ENCODE results near the gene ACCSL.

ACCSL gene

DNA sequence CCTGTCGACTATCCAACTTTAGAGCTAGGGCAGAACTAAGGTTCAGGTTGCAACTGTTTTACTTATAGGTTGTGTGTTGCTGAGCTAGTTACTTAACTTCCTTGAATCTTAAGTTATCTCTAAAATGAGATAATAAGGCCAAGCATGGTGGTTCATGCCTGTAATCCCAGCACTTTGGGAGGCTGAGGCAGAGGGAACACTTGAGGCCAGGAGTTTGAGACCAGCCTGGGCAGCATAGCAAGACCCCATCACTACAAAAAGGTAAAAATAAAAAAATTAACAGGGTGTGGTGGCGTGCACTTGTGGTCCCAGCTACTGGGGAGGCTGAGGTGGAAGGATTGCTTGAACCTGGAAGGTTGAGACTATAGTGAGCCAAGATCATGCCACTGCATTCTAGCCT, 20.4 kb downstream of the ACCSL start:
- no peak for DNase-seq (ENCODE audit: low read depth)
- TF ChIP-seq, protein P1, sequence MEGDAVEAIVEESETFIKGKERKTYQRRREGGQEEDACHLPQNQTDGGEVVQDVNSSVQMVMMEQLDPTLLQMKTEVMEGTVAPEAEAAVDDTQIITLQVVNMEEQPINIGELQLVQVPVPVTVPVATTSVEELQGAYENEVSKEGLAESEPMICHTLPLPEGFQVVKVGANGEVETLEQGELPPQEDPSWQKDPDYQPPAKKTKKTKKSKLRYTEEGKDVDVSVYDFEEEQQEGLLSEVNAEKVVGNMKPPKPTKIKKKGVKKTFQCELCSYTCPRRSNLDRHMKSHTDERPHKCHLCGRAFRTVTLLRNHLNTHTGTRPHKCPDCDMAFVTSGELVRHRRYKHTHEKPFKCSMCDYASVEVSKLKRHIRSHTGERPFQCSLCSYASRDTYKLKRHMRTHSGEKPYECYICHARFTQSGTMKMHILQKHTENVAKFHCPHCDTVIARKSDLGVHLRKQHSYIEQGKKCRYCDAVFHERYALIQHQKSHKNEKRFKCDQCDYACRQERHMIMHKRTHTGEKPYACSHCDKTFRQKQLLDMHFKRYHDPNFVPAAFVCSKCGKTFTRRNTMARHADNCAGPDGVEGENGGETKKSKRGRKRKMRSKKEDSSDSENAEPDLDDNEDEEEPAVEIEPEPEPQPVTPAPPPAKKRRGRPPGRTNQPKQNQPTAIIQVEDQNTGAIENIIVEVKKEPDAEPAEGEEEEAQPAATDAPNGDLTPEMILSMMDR (conservative IDR thresholded peaks at IDR 0.05; ENCODE audit: low read length) = no peak
- H3K4me3 ChIP-seq (ENCODE audit: low read length) = no peak overlapping the region

DNA sequence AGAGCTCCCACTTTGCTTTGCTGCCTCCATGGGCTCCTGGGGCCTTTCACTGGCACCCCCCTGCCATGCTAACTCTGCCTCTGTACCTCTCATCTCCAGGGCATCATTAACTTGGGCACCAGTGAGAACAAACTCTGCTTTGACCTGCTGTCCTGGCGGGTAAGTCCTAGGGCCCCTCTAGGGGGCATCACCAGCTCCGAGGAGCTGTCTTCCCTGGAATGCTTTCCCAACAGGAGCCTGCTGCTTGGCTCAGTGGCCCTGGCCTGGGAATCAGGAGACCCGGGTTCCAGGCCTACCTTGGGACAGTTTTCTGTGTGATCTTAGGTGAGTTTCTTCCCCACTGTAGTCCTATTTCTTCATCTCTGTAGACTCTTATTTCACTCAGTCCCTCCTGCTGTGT, 23.4 kb downstream of the ACCSL start:
- DNase-seq (ENCODE audit: low read depth) = no peak
- no peak overlapping the region for H3K4me3 ChIP-seq (ENCODE audit: low read length)
- TF ChIP-seq, protein P1 (conservative IDR thresholded peaks at IDR 0.05; ENCODE audit: low read length) = no peak

DNA sequence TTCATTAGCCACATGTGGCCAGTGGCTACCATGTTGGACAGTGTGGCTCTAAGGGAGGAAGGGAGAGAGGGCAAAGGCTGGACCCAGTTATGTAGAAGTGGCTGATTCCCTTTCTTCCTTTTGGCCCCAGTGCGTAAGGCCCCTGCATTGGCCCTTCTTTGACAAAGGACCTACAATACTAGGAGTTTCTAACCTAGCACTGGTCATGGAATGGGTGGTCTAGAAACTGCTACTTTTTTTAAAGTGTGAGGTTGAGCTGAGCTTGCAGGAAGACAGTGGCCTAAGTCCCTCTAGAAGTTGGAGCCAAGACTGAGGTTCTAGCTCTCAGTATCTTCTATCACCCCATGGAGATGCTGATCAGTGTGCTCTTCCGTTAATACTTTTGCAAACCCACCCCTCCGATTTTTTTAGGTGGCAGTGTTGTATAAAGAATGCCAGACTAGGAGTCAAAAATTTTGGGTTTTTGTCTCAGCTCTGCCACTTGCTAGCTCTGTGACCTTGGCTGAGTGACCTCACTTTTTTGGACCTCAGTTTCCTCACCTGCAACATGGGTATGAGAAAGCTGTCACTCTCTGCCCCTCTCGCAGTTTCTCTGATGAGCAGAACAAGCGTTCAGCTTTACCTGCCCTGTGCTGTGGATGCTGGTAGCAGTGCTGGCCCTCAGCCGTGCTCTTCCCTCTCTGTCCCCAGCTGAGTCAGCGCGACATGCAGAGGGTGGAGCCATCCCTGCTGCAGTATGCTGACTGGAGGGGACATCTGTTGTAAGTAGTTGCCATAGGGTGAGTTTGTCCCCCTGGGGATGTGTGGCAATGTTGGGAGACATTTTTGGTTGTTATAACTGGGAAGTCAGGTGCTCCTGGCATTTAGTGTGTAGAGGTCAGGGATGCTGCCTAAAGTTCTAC, 25.2 kb downstream of the ACCSL start:
- DNase-seq (ENCODE audit: low read depth) = no peak
- TF ChIP-seq, protein P1 (conservative IDR thresholded peaks at IDR 0.05; ENCODE audit: low read length) = no peak

GRCh38 chr11:44078794-44079193, 31.0 kb downstream of the ACCSL start:
- TF ChIP-seq, protein P1 (conservative IDR thresholded peaks at IDR 0.05; ENCODE audit: low read length) = no peak
- no peak for DNase-seq (ENCODE audit: low read depth)
- no peak overlapping the region for H3K4me3 ChIP-seq (ENCODE audit: low read length)

More for the DNA sequence above, 25.2 kb downstream of the ACCSL start:
- H3K4me3 ChIP-seq (ENCODE audit: low read length) = no peak overlapping the region

GRCh38 chr11:44079376-44079775, 31.6 kb downstream of the ACCSL start:
- no peak overlapping the region for H3K4me3 ChIP-seq (ENCODE audit: low read length)
- TF ChIP-seq, protein P1 (conservative IDR thresholded peaks at IDR 0.05; ENCODE audit: low read length) = no peak
- no peak for DNase-seq (ENCODE audit: low read depth)

DNA sequence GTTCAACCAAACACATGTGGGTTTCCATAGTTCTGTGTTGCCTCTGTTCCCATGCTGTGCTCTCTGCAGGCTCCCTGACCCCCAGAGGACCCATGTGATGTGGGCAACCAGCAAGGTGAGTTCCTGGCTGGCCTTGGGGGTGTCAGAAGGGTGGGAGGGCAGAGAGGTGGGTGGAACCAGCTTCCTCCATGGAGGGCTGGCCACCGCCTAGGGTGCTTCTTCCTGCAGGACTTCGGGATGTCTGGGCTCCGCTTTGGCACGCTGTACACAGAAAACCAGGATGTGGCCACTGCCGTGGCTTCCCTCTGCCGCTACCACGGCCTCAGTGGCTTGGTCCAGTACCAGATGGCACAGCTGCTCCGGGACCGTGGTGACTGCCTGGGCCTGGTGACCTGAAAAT, 33.2 kb downstream of the ACCSL start:
- TF ChIP-seq, protein P1 (conservative IDR thresholded peaks at IDR 0.05; ENCODE audit: low read length) = no peak
- DNase-seq (ENCODE audit: low read depth) = no peak
- no peak overlapping the region for H3K4me3 ChIP-seq (ENCODE audit: low read length)

GRCh38 chr11:44082645-44083044, 34.9 kb downstream of the ACCSL start:
- DNase-seq (ENCODE audit: low read depth) = no peak
- H3K4me3 ChIP-seq (ENCODE audit: low read length) = no peak overlapping the region
- TF ChIP-seq, protein P1 (conservative IDR thresholded peaks at IDR 0.05; ENCODE audit: low read length) = no peak

Measured in AG10803 (cell line).